ENCODE data around the gene PRUNE1.

PRUNE1 gene, protein sequence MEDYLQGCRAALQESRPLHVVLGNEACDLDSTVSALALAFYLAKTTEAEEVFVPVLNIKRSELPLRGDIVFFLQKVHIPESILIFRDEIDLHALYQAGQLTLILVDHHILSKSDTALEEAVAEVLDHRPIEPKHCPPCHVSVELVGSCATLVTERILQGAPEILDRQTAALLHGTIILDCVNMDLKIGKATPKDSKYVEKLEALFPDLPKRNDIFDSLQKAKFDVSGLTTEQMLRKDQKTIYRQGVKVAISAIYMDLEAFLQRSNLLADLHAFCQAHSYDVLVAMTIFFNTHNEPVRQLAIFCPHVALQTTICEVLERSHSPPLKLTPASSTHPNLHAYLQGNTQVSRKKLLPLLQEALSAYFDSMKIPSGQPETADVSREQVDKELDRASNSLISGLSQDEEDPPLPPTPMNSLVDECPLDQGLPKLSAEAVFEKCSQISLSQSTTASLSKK

DNA sequence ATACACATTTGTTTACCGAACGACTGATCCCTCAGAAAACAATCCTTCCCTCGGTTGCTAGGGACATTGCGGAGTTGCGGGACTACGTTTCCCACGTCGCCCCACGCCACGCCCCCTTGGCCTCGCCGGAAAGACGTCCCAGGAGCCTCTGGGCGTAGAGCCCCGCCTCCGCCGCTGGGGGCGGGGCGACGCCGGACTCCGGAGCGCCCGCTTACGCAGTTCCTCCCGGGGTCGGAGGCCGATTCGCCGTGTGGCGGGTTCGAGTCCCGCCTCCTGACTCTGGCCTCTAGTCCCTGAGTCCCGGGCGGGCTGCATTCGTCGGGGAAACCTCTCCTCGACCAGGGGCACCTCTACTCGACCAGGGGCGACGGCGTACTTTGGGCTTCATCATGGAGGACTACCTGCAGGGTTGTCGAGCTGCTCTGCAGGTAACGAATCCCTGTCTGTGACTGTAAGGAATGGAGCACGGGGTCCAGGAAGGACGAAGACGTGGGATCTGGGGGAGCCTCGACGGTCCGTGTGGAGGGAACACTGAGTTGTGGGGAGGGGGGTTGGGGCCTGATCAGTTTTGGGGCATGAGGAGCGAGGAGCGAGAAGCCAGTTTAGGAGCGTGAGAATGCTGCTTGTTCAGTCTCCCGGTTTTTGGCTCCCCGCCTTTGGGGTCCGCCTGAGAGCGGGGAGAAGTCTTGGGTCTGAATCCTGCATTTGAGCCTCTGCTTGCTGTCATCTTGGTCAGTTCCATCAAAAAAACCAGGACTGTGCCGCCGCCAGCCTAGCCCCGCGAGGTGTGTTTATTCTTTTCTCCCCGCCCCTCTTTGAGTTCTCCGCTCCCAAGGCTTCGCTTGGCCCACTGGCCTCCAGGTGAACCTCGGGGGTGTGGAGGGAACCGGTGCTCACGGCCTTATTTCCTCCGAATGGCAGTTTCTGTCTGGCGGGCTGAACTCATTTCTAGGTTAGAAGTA lies at the start of gene PRUNE1:
TSS of gene PRUNE1 (plus strand) at position 206 of the 962 bp plus-strand sequence. CDS start at position 390, 184 bp downstream.
- DNase-seq (ENCODE audit: low read depth in 2 of 3, low spot score in 1 of 3) = peak; percentile 93 to 97 (median 94)

DNA sequence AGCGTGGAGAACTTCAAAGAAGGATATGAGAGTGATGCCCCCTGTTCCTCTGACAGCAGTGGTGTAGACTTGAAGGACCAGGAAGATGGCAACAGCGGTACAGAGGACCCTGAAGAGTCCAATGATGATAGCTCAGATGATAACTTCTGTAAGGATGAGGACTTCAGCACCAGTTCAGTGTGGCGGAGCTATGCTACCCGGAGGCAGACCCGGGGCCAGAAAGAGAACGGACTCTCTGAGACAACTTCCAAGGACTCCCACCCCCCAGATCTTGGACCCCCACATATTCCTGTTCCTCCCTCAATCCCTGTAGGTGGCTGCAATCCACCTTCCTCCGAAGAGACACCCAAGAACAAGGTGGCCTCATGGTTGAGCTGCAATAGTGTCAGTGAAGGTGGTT lies 47.6 kb upstream of the PRUNE1 start:
- DNase-seq (ENCODE audit: low read depth in 2 of 3, low spot score in 1 of 3) = no peak

DNA sequence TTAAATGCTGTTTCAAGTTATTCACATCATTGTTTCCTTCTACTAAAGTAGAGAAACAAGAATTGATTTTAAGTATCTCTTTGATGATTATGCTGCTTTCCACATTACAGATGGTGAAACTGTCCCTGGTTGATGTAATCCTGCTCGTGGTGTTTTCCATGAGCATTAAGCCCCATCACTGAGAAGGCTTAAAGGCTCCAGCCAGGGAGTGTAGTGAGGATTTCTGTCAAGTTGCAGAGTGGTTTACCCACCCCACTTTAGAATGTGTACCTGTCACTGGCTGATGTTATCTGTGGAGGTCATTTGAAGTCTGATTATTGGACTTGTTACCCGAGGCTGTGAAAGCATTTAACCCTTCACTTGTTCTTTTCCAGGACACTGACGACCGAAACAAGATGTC lies 46.5 kb upstream of the PRUNE1 start:
- no peak for DNase-seq (ENCODE audit: low read depth in 2 of 3, low spot score in 1 of 3)

DNA sequence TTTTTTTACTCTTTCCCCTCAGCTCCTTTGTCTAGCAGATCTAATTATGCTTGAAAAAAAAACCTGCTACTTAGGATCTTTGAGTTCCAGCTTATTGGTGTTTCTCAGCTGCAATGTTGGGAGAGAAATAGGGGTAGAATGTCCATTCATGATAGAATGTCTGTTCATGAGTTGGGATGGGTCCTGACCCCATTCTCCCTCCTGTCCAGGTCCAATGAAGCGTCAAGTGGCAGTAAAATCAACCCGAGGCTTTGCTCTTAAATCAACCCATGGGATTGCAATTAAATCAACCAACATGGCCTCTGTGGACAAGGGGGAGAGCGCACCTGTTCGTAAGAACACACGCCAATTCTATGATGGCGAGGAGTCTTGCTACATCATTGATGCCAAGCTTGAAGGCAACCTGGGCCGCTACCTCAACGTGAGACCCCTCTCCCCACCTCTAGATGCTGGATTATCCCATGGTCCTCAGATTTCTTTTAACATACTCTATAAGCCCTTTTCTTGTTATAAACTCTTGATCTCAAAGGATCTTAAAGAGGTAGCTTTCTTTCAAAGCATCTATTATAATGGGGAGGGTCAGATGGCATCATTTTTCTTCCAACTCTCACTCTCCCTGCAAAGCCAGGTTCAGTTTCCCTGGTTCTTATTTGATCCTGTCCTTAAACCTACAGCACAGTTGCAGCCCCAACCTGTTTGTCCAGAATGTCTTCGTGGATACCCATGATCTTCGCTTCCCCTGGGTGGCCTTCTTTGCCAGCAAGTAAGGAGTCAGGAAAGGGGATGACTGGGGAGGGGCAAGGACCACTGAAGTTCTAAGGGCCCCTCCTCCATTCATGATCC lies 44.7 kb upstream of the PRUNE1 start:
- no peak for DNase-seq (ENCODE audit: low read depth in 2 of 3, low spot score in 1 of 3)

DNA sequence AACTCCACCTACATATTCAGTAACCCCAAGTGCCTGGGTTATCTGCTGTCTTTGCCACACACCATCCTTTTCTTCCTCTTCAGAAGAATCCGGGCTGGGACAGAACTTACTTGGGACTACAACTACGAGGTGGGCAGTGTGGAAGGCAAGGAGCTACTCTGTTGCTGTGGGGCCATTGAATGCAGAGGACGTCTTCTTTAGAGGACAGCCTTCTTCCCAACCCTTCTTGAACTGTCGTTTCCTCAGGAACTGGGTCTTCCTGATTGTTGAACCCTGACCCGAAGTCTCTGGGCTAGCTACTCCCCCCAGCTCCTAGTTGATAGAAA lies 44.1 kb upstream of the PRUNE1 start:
- no peak for DNase-seq (ENCODE audit: low read depth in 2 of 3, low spot score in 1 of 3)

DNA sequence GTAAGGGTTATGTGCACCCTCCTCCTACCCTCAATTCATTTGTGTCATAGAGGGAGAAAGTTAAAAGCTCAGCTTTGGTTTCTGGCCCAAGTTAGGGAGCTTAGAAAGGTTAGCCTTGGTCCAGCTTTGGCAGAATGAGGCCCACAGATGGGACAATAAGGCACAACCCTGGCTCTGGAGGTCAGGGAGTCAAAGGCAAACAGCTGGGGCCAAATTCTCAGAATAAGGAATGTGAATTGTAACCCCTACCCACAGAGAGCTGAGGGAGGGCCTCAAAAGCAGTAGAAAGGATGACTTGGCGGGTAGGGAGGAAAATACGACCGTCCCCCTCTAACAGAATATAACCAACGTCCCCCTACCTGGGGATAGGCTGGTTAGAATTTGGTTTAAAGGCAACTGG lies 42.6 kb upstream of the PRUNE1 start:
- DNase-seq (ENCODE audit: low read depth in 2 of 3, low spot score in 1 of 3) = no peak

DNA sequence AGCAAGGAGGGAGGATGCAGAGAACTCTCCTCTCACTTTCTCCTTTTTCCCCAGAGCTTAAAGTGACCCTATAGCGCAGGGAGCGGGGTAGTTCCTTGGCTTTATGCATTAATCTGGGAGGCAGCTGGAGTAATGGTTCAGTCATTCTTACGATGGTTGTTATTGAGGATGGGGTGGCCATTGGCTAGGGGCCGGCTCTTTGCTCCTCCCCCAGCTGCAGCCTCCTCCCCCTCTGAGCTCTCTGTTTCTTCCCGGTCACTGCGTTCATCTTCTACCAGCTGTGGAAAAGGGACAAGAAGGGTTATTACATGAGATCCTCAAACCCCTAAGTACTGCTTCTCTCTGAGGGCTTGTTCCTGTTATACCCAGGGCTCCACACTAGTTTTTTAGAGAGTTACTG lies 42.2 kb upstream of the PRUNE1 start:
- DNase-seq (ENCODE audit: low read depth in 2 of 3, low spot score in 1 of 3) = no peak

DNA sequence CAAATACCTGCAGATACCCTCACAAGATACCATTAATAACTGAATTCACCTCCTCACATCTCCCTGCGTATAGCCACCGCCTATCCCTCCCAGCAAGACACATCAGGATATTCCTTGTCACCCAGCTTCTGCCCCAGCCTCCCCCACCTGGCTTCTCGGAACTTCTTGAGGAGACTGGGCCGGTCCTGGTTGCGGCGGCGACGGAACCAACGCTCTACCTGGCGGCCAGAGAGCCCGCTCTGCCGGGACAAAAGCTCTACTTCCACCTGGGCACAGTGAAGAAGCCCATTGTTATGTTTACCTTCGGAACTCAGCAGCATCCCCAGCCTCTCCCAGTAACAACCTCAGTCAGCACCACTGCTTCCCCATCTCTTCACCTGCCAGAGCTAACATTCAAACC lies 40.3 kb upstream of the PRUNE1 start:
- DNase-seq (ENCODE audit: low read depth in 2 of 3, low spot score in 1 of 3) = no peak

DNA sequence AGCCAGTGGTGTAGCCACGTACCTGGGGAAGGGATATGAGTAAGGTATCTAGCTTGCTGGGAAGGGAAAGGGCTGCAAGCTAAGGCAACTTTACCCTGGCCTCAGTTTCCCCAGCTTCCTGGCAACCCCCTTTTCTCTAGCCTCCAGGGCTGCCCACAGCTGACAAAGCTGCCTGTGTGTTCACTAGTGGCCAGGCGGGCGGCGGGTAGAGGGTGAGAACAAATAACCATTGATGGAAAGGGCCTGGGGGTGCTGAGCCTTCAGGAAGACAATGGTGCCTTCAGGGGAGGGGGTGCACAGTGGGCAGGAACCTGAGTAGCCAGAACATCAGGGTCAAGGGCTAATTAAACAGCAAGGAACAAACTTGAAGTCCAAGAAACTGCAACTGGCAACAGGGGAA lies 39.8 kb upstream of the PRUNE1 start:
- DNase-seq (ENCODE audit: low read depth in 2 of 3, low spot score in 1 of 3) = no peak

DNA sequence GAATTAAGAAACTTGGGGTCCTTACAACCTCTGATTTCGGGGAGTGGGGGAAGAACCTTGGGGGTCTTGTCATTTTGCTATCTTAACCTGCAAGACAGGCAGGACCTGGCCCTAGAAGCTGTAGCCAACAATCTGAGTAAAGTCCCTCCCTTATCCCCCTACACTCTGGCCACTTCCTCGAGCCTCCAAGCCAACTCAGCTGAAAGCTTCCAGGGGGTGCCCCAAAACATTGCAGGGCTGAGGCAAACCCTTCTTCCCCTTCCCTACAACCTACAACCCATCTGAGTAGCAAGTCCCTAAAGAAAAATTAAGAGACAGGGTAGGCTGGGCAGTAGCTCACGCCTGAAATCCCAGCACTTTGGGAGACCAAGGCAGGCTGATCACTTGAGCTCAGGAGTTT lies 38.6 kb upstream of the PRUNE1 start:
- DNase-seq (ENCODE audit: low read depth in 2 of 3, low spot score in 1 of 3) = no peak

DNA sequence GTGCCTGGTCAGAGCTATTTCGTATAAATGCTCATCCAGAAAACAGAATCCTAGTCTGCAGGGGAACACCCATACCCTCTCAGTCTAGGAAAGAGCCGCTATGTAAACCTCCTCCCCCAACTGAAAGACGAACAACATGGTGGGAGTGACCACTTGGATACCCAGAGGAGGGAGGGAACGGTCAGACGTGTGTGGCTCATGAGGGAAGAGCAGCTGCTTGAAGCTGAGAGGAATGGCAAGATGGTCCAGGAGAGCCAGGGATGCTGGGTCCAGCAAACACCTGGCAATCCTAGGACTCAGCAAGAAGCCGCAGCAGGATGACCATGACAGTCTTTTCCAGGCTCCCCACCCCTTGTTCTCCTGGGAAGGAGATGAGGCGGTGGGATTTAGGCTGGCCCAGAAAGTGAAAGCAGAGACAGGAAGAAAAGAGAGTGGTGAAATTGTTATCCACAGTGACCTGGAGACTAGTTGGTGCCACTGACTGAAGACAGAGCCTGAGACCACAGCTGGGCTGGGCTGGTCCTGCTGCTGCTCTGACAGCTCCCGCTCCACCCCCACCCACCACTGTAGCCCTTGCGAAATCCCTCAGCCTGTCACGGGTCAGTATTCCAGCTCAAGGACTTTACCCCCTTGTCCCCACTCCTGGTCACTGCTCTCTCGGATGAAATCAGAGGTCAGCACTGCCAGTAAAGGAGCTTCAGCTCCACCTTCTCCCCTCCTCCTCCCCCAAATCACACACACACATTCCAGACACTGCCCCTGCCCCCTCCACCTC lies 37.3 kb upstream of the PRUNE1 start:
- no peak for DNase-seq (ENCODE audit: low read depth in 2 of 3, low spot score in 1 of 3)

DNA sequence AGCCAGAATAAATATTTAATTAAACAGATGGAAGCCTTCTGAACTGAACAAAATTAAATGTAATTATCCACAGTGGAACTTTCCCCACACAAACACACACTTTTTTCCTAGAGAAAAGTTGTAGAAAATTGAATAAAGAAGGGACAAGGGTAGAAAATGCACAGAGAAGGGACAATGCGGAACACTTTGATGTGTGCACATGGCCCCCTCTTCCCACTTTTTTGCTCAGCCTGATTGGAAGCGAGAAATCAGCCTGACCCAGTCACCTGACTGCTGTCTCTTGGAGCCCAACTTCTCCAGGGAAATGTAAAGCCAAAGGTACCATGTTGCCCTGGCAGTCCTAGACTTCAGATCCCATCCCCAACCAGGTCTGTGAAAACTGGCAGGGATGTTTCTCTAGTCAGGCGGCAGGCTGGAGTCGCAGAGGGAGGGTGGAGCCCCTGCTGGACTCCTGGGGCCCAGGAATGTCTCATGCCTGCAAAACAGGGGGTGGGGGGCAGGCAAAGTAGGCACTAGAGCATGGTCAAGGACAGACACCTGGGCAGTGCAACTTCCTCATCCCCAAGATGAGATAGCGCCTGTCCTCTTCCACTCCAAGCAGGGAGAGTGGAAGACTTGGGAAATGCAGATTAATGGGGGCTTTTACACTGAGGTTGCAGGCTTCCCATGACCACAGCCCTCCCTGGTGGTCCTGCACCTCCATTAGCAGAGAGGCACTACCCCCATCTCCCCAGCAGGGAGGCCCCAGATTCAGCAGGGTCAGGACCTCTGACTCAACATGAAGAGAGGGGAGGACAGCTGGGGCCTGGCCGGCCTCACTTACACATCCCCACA lies 36.4 kb upstream of the PRUNE1 start:
- DNase-seq (ENCODE audit: low read depth in 2 of 3, low spot score in 1 of 3) = no peak

DNA sequence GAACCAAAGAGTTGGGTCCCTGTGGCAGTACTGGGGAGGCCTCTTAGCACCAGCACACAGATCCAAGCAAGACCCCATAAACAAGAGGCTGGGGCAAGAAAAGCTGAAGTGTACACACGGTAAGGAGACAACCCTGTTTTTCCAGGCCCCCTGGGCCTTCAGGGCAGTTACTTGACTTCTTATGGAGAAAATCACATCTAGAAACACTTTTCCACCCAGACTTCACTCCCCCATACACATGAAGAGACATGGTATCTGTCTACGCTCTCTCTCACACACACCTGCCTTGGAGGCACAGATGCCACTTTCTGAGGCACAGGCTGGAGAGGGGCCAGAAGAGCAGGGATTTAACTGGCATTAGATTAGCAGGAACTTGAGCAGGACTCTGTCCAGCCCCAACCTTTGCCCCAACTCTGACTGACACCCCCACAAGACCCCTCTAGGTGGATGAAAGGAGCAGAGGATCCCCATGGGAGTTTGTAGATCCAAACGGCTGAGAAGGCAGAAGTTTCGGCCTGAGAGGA lies 35.8 kb upstream of the PRUNE1 start:
- DNase-seq (ENCODE audit: low read depth in 2 of 3, low spot score in 1 of 3) = no peak

DNA sequence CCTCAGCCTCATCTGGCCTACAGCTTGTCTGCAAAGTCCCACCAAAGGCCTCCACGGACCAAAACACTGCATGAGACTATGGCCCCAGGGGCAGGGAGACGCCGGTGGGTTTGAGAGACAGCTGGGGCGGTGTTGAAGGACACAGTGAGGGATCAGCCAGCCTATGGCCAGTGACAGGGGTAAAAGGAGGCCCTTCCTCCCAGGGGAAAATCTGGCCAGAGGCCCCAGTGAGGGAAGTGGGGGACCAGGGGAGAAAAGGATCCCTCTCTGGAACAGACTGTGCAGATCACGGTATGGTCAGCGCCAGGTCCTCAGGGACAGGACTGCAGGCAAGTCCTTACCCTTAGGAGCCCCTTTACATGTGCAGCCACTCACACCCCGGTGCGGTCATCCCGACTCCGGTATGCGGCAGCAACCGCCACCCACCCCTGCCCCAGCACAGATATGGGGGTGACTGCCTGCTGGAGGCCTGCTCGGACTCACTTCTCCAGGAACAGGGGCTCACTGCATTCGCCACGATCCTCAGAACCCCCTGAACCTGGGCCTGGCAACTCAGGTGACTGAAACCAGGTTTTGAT lies 34.9 kb upstream of the PRUNE1 start:
- peak in 1 of 3 donors; percentile 17 for DNase-seq (ENCODE audit: low read depth in 2 of 3, low spot score in 1 of 3)

DNA sequence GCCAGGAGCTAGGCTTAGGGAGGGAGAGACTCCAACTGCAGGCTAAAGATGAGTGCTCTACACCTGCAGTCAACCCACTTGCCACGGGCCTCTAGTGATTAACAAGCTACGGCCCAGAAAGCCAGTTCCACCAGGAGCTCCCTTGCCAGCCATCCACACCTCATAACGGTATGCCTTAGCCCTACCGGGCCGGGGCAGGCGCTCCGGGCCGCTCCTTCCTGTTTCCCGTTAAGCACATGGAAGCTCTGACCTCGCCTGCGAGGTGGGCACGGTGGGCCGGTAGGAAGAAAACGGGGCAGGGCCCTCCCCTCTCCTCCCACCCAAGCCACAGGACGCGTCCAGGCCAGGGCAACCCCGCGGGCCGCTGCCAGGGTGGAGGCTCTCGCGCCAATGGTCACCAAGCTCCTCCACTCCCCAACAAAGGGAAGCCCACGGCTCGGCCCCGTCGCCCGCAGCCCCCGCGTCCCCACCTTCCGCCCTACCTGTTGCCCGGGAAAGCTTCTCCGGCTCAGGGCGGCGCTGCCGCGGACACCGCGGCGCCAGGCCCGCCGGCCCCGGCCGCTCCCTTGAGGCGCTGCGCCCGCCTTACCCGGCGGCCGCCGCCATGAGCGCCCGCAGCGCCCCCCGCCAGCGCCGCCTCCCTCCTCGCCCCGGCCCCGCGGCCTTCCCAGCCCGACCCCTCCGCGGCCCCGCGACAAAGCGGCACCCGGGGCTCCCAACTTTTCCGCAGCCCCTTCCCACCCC lies 34.2 kb upstream of the PRUNE1 start:
- peak in 1 of 3 donors; percentile 25 for DNase-seq (ENCODE audit: low read depth in 2 of 3, low spot score in 1 of 3)

DNA sequence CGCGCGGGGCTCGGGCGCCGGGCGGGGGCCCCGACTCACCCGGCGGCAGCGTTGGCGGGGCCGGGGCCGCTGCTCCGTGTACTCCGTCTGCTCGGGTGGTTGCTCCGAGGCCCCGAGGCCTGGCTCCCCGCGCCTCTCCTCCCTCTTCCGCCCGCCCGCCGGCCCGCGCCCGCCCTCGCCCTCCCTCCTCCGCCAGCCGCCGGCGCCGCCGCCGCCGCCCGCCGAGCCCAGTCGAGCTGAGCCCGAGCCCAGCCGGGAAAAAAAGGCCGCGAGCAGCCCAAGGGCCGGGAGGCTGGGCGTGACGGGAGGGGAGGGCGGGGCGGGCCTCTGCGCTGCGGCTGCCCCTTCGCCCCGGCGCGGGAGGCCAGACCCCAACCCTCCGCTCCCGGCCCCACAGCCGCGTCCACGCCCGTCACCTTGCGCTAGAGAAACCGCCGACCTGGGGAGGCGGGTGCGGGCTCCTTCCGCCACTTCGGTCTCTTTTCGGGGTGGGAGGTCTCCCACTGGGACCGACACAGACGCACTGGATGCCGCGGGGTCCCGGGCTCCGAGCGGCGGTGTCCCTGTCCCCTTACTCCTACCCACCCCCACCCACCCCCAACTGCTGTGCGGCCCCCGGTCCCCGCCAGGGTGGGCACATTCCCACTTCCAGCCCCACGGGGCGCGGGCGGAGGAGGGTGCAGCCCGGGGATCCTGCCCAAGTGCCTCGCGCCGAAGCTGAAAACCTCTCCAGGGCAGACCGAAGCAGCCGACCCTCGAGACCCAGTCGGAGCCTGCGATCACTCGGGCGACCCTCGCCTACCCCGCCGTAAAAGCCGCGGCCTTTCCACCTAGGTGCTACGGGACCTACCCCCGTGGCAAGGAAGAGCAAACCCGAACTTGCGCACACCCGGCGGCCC lies 33.4 kb upstream of the PRUNE1 start, which contains the start of gene CERS2:
TSS of gene CERS2 (minus strand) at position 256 of the 899 bp plus-strand sequence. CDS start 5,745 bp downstream, outside the sequence.
- peak in 2 of 3 donors; percentile 53 to 60 for DNase-seq (ENCODE audit: low read depth in 2 of 3, low spot score in 1 of 3)

DNA sequence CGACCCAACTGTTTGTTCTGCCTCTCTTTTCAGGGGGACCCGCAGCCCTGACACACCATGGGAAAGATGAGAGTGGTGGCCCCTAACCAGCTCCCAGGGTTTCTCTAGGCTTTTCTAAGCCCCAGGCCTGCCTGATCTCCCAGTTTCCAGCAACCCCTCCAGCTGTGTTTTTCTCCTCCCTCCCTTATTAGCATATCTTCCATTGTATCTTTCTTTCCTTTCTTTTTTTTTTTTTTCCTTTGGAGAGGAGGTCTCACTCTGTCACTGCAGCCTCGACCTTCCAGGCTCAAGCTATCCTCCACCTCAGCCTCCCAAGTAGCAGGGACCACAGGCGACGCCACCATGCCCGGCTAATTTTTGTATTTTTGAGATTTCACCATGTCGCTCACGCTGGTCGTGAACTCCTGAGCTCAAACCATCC lies 31.8 kb upstream of the PRUNE1 start:
- DNase-seq (ENCODE audit: low read depth in 2 of 3, low spot score in 1 of 3) = no peak
